GM23338 (cell line): Measurements from ENCODE around the gene ZNF474. TPM values are rescaled to one million over a fixed set of nuclear protein-coding genes. Genes with fewer than 3 reads are reported as not detected.

Experiments used
- ATAC-seq: fragments of 200-7000 bp; cut with Tn5 transposase; 3 replicates; pipeline ENCODE4 v1.9.1; 2020
- DNase-seq: peaks from one replicate; pipeline ENCODE4 v3.0.0-alpha.2; 2015; ENCODE audit warnings: low spot score
- H2AFZ ChIP-seq: fragments of 200-600 bp; sonication (generic); 2 replicates; pipeline ENCODE4 v1.8.0; 2016; ENCODE audit warnings: antibody characterized with exemption, mild to moderate bottlenecking, moderate library complexity
- H3F3A ChIP-seq: fragments of 200-600 bp; sonication (generic); replicated peaks from 2 replicates; pipeline ENCODE4 v1.8.0; 2017; ENCODE audit warnings: antibody characterized with exemption, mixed run types, low read depth
- H3K27ac ChIP-seq: fragments of 200-600 bp; sonication (generic); 2 replicates; pipeline ENCODE4 v1.6.1; 2016; ENCODE audit warnings: low read depth
- H3K27me3 ChIP-seq: fragments of 200-600 bp; sonication (generic); 2 replicates; pipeline ENCODE4 v1.8.0; 2016; ENCODE audit warnings: mild to moderate bottlenecking, mixed run types, moderate library complexity; ENCODE audit not compliant: insufficient read depth
- H3K36me3 ChIP-seq: fragments of 200-600 bp; sonication (generic); 2 replicates; pipeline ENCODE4 v1.8.0; 2016; ENCODE audit warnings: mild to moderate bottlenecking; ENCODE audit not compliant: insufficient read depth
- H3K4me1 ChIP-seq: fragments of 200-600 bp; sonication (generic); 2 replicates; pipeline ENCODE4 v1.8.0; 2016; ENCODE audit warnings: mild to moderate bottlenecking, moderate library complexity; ENCODE audit not compliant: insufficient read depth
- H3K4me2 ChIP-seq: fragments of 200-600 bp; sonication (generic); 2 replicates; pipeline ENCODE4 v1.7.1; 2017; ENCODE audit warnings: mixed run types
- H3K4me3 ChIP-seq: fragments of 200-600 bp; sonication (generic); 2 replicates; pipeline ENCODE4 v1.6.1; 2016; ENCODE audit warnings: mixed run types
- H3K79me2 ChIP-seq: fragments of 200-600 bp; sonication (generic); replicated peaks from 2 replicates; pipeline ENCODE4 v1.8.0; 2017; ENCODE audit warnings: mild to moderate bottlenecking; ENCODE audit not compliant: insufficient read depth
- H3K9me2 ChIP-seq: fragments of 200-600 bp; sonication (generic); 2 replicates; pipeline ENCODE4 v1.8.0; 2017; ENCODE audit not compliant: insufficient read depth
- H4K20me1 ChIP-seq: fragments of 200-600 bp; sonication (generic); replicated peaks from 2 replicates; pipeline ENCODE4 v1.8.0; 2017; ENCODE audit warnings: mild to moderate bottlenecking; ENCODE audit not compliant: insufficient read depth
- H3K27ac Mint-ChIP-seq: 2 replicates; pipeline ENCODE4 v1.8.0; 2020; ENCODE audit warnings: inconsistent platforms, mild to moderate bottlenecking, moderate library complexity, mixed read lengths
- H3K27me3 Mint-ChIP-seq: 3 replicates; pipeline ENCODE4 v1.8.0; 2022; ENCODE audit warnings: low read depth, mild to moderate bottlenecking, moderate library complexity, mixed read lengths, inconsistent platforms; ENCODE audit not compliant: insufficient read depth, poor library complexity
- H3K36me3 Mint-ChIP-seq: 3 replicates; pipeline ENCODE4 v1.8.0; 2021; ENCODE audit warnings: low read depth, mild to moderate bottlenecking, inconsistent platforms, moderate library complexity, mixed read lengths
- H3K4me1 Mint-ChIP-seq: 3 replicates; pipeline ENCODE4 v1.8.0; 2020; ENCODE audit warnings: mild to moderate bottlenecking, inconsistent platforms, mixed read lengths
- H3K4me3 Mint-ChIP-seq: 3 replicates; pipeline ENCODE4 v1.8.0; 2021; ENCODE audit warnings: moderate library complexity, mild to moderate bottlenecking, inconsistent platforms, mixed read lengths
- H3K9me3 Mint-ChIP-seq: 3 replicates; pipeline ENCODE4 v1.8.0; 2020; ENCODE audit warnings: moderate library complexity, mild to moderate bottlenecking, inconsistent platforms, mixed read lengths
- CREB1 ChIP-seq: fragments of 250-450 bp; sonication (Bioruptor Pico); IDR thresholded peaks from 2 replicates; pipeline ENCODE4 v1.5.0; 2020; ENCODE audit warnings: low read depth, mild to moderate bottlenecking, moderate library complexity
- CTCF ChIP-seq, 2 experiments: fragments of 200-600 bp in 1 of 2; sonication (generic) in 1 of 2; conservative IDR thresholded peaks; 2 replicates each; pipeline versions ENCODE4 v1.5.1 to v1.6.1; 2016 to 2017; ENCODE audit warnings: antibody characterized with exemption in 2 of 2, low read depth in 2 of 2, mild to moderate bottlenecking in 2 of 2, moderate library complexity in 1 of 2
- ETS1 ChIP-seq: IDR thresholded peaks from 2 replicates; pipeline ENCODE4 v1.6.1; 2016; ENCODE audit warnings: antibody characterized with exemption
- EZH2 ChIP-seq: fragments of 200-600 bp; sonication (generic); IDR thresholded peaks from one replicate; pipeline ENCODE4 v1.8.0; 2017; ENCODE audit warnings: antibody characterized with exemption, mild to moderate bottlenecking, low read depth; ENCODE audit not compliant: unreplicated experiment
- JUNB ChIP-seq: IDR thresholded peaks from one replicate; pipeline ENCODE4 v1.6.1; 2016; ENCODE audit warnings: antibody characterized with exemption; ENCODE audit not compliant: unreplicated experiment
- NANOG ChIP-seq: IDR thresholded peaks from 2 replicates; pipeline ENCODE4 v1.6.1; 2016; ENCODE audit warnings: antibody characterized with exemption, borderline replicate concordance
- POLR2AphosphoS5 ChIP-seq: IDR thresholded peaks from 2 replicates; pipeline ENCODE4 v1.6.1; 2016; ENCODE audit warnings: antibody characterized with exemption, low read depth
- REST ChIP-seq: IDR thresholded peaks from one replicate; pipeline ENCODE4 v1.6.1; 2018; ENCODE audit warnings: antibody characterized with exemption; ENCODE audit not compliant: unreplicated experiment
- STAT1 ChIP-seq: IDR thresholded peaks from one replicate; pipeline ENCODE4 v1.6.1; 2016; ENCODE audit warnings: antibody characterized with exemption; ENCODE audit not compliant: unreplicated experiment
- ZNF114 ChIP-seq: fragments of 250-450 bp; sonication (Bioruptor Pico); IDR thresholded peaks from 2 replicates; pipeline ENCODE4 v1.5.0; 2020; ENCODE audit warnings: mild to moderate bottlenecking, moderate library complexity
- ZNF331 ChIP-seq: fragments of 250-450 bp; sonication (Bioruptor Pico); IDR thresholded peaks from 2 replicates; pipeline ENCODE4 v1.5.0; 2020; ENCODE audit warnings: low read depth, mild to moderate bottlenecking, moderate library complexity
- ZNF462 ChIP-seq: fragments of 250-450 bp; sonication (Bioruptor Pico); IDR thresholded peaks from 2 replicates; pipeline ENCODE4 v1.5.0; 2020; ENCODE audit warnings: mild to moderate bottlenecking, moderate library complexity
- polyA plus RNA-seq: library from polyadenylated mRNA; unstranded; fragments of >200 nt; fragmentation: Nextera tagmentation; extraction: Ambion mirVana; gene quantifications from 2 replicates; pipeline ENCODE4 v1.2.1, GENCODE V29; 2016
- total RNA-seq: library from RNA; depleted of rRNA; stranded (reverse); fragments of >200 nt; shearing (Covaris generic); gene quantifications from 2 replicates; pipeline ENCODE4 v1.2.3, GENCODE V29; 2014

ZNF474 gene
- total and polyA plus RNA-seq, 2 experiments from 2014 or later: 0.59 TPM; not detected in 1

GRCh38 chr5:122081541-122081940 lies 47.8 kb upstream of the ZNF474 start:
- H3K27ac Mint-ChIP-seq: no peak overlapping the region
- H3K36me3 ChIP-seq: no peaks in the 10 kb centered on the region
- no peaks in the 10 kb centered on the region for H3K9me3 Mint-ChIP-seq

More at GRCh38 chr5:122081541-122081940, 47.8 kb upstream of the ZNF474 start:
- Histone ChIP-seq H3K4me2 (no peak overlapping the region), H3K79me2 (no peaks in the 10 kb centered on the region), H3K27ac (no peak overlapping the region), H3F3A (no peaks in the 10 kb centered on the region), H2AFZ (no peak overlapping the region), H3K27me3 (peaks cover 33% of the 10 kb centered on the region), H4K20me1 (no peaks in the 10 kb centered on the region), H3K4me1 (peaks cover 9% of the 10 kb centered on the region), H3K9me2 (no peaks in the 10 kb centered on the region), H3K4me3 (no peak overlapping the region)
- ATAC-seq (no peak), DNase-seq (no peak)
- TF ChIP-seq ETS1 (no peak), REST (no peak), ZNF331 (CRISPR knock-in tag) (no peak), NANOG (no peak), EZH2 (no peak), CREB1 (no peak), JUNB (no peak), CTCF (conservative IDR thresholded peaks at IDR 0.05; ENCODE audit: low read depth in 2 of 2) (no peak), POLR2AphosphoS5 (no peak), ZNF114 (no peak), STAT1 (no peak), ZNF462 (CRISPR knock-in tag) (no peak)
- Mint-ChIP-seq H3K4me1 (peaks cover 17% of the 10 kb centered on the region), H3K27me3 (peaks cover 30% of the 10 kb centered on the region), H3K36me3 (no peaks in the 10 kb centered on the region), H3K4me3 (no peak overlapping the region)
